ENCODE data around the gene WDR4. TPM values are rescaled to one million over a fixed set of nuclear protein-coding genes. Genes with fewer than 3 reads are reported as not detected.
A peak's percentile ranks its signal among the peaks of the same experiment; 100 is the strongest.

WDR4 gene
- total and polyA plus RNA-seq, 2 of the 13 experiments (the other 11 are each of a cell fraction or from before 2014, with no cell fraction given) = 11.3 to 14.4 TPM

GRCh38 chr21:42862774-42863503, 16.4 kb downstream of the WDR4 start:
- in situ Hi-C loops (cut with HindIII; ENCODE audit: extremely low pct_ligation_motif_present, low pct_unique_long_range_greater_than_20kb) (no loop called here), intact Hi-C loops (cut with micrococcal nuclease; ENCODE audit: unreplicated experiment) (loop anchor here (5.0 kb wide), 1 partner anchor 149 kb away; no protein-coding TSS in a partner anchor)
- ATAC-seq = peak; percentile 24
- no peaks in the 10 kb centered on the region for H3K4me1 ChIP-seq (ENCODE audit: insufficient read depth, low read length)
- H3K9me3 ChIP-seq (ENCODE audit: low read length) = no peaks in the 10 kb centered on the region
- H3K9ac ChIP-seq (ENCODE audit: insufficient read depth, low read depth, low read length) = no peak overlapping the region
- H3K27me3 ChIP-seq (ENCODE audit: control insufficient read depth in 1 of 2, insufficient read depth in 2 of 2, low read length in 2 of 2) = no peaks in the 10 kb centered on the region
- no peak for FAIRE-seq
- ChIA-PET POLR2A (no interaction called here), CTCF (ENCODE audit: low intra/inter-chr PET ratio, low total read pairs) (no interaction called here)
- peaks cover 41 to 79% of the 10 kb centered on the region in 2 experiments for H3K36me3 ChIP-seq (replicated peaks in 1 of 2; ENCODE audit: control insufficient read depth in 1 of 2, insufficient read depth in 2 of 2, low read length in 2 of 2)
- no TSS peak for BruUV-seq (replicated peaks)
- 0 out of 2 replicates have a peak, but pooled peaks cover 2% of the 10 kb centered on the region for H4K20me1 ChIP-seq (ENCODE audit: insufficient read depth, low read length)
- no peak for DNase-seq (ENCODE audit: low spot score)
- H3K4me2 ChIP-seq (ENCODE audit: low read depth, low read length) = no peak overlapping the region
- H3K4me3 ChIP-seq (replicated peaks in 1 of 3; ENCODE audit: insufficient read depth in 1 of 3, low read depth in 2 of 3, low read length in 3 of 3) = no peak overlapping the region
- no peak overlapping the region for H2AFZ ChIP-seq (ENCODE audit: low read length)
- no peak overlapping the region for H3K27ac ChIP-seq (ENCODE audit: extremely low read length, insufficient read depth, low read length)
- WGBS (ENCODE audit: low lambda C conversion rate) = 94% methylated on average over 21 of the region's 21 CpGs
- peaks cover 39% of the 10 kb centered on the region for H3K79me2 ChIP-seq (ENCODE audit: insufficient read depth, low read length)
- TF ChIP-seq SATB2 (CRISPR knock-in tag; IDR thresholded peaks at IDR 0.05) (no peak), RBM22 (optimal IDR thresholded peaks at IDR 0.05; ENCODE audit: low read length) (peak; percentile 31), HMGA1 (CRISPR knock-in tag; conservative IDR thresholded peaks at IDR 0.05) (no peak), ZNF550 (CRISPR knock-in tag; IDR thresholded peaks at IDR 0.05; ENCODE audit: borderline replicate concordance) (no peak)

GRCh38 chr21:42861848-42862400, 17.4 kb downstream of the WDR4 start:
- Histone ChIP-seq H3K4me3 (replicated peaks in 1 of 3; ENCODE audit: insufficient read depth in 1 of 3, low read depth in 2 of 3, low read length in 3 of 3) (no peak overlapping the region), H3K36me3 (replicated peaks in 1 of 2; ENCODE audit: control insufficient read depth in 1 of 2, insufficient read depth in 2 of 2, low read length in 2 of 2) (peaks cover 40 to 80% of the 10 kb centered on the region in 2 experiments), H3K27ac (ENCODE audit: extremely low read length, insufficient read depth, low read length) (no peak overlapping the region), H3K27me3 (ENCODE audit: control insufficient read depth in 1 of 2, insufficient read depth in 2 of 2, low read length in 2 of 2) (no peaks in the 10 kb centered on the region), H2AFZ (ENCODE audit: low read length) (no peak overlapping the region), H3K9me3 (ENCODE audit: low read length) (no peaks in the 10 kb centered on the region), H3K79me2 (ENCODE audit: insufficient read depth, low read length) (peaks cover 36% of the 10 kb centered on the region), H3K9ac (ENCODE audit: insufficient read depth, low read depth, low read length) (no peak overlapping the region), H4K20me1 (ENCODE audit: insufficient read depth, low read length) (0 out of 2 replicates have a peak, but pooled peaks cover 2% of the 10 kb centered on the region), H3K4me2 (ENCODE audit: low read depth, low read length) (no peak overlapping the region), H3K4me1 (ENCODE audit: insufficient read depth, low read length) (no peaks in the 10 kb centered on the region)
- no peak for ATAC-seq
- BruUV-seq (replicated peaks) = no TSS peak
- ChIA-PET POLR2A (no interaction called here), CTCF (ENCODE audit: low intra/inter-chr PET ratio, low total read pairs) (no interaction called here)
- in situ Hi-C loops (cut with HindIII; ENCODE audit: extremely low pct_ligation_motif_present, low pct_unique_long_range_greater_than_20kb) (no loop called here), intact Hi-C loops (cut with micrococcal nuclease; ENCODE audit: unreplicated experiment) (loop anchor here (5.0 kb wide), 1 partner anchor 150 kb away; no protein-coding TSS in a partner anchor)
- DNase-seq (ENCODE audit: low spot score) = no peak
- no peak for FAIRE-seq
- 96% methylated on average over 18 of the region's 29 CpGs for WGBS (ENCODE audit: low lambda C conversion rate)
- no peak for TF ChIP-seq ZMYM4 (CRISPR knock-in tag; IDR thresholded peaks at IDR 0.05)
- no peak for TF ChIP-seq NR0B2 (CRISPR knock-in tag; IDR thresholded peaks at IDR 0.05)
- no peak for TF ChIP-seq EZH2 (conservative IDR thresholded peaks at IDR 0.05; ENCODE audit: low read depth, low read length)
- no peak for TF ChIP-seq ZNF777 (CRISPR knock-in tag; IDR thresholded peaks at IDR 0.05)
- TF ChIP-seq ZNF552 (CRISPR knock-in tag; IDR thresholded peaks at IDR 0.05; ENCODE audit: borderline replicate concordance) = no peak
- TF ChIP-seq ETV6 (CRISPR knock-in tag; conservative IDR thresholded peaks at IDR 0.05) = no peak
- no peak for TF ChIP-seq MAFG (CRISPR knock-in tag; IDR thresholded peaks at IDR 0.05)
- no peak for TF ChIP-seq ZNF558 (CRISPR knock-in tag; IDR thresholded peaks at IDR 0.05; ENCODE audit: borderline replicate concordance)
- TF ChIP-seq TP53 (CRISPR knock-in tag; conservative IDR thresholded peaks at IDR 0.05) = no peak
- TF ChIP-seq MLXIP (CRISPR knock-in tag; IDR thresholded peaks at IDR 0.05; ENCODE audit: borderline replicate concordance) = no peak
- TF ChIP-seq ZNF749 (CRISPR knock-in tag; IDR thresholded peaks at IDR 0.05; ENCODE audit: borderline replicate concordance) = no peak

Data from HepG2 (cell line).